SK-N-SH treated with all-trans-retinoic acid at 6 μM for 48 hours (cell line): ENCODE measurements around the gene COL26A1.

Experiments used
- CREB5 ChIP-seq: fragments of 250-450 bp; sonication (Bioruptor Pico); IDR thresholded peaks from 2 replicates; pipeline ENCODE4 v1.5.1; 2020; ENCODE audit warnings: low read depth, mild to moderate bottlenecking, moderate library complexity
- ISL1 ChIP-seq: fragments of 250-450 bp; sonication (Bioruptor Pico); IDR thresholded peaks from 2 replicates; pipeline ENCODE4 v2.1.2; 2022; ENCODE audit warnings: mild to moderate bottlenecking, moderate library complexity
- PATZ1 ChIP-seq: fragments of 250-450 bp; sonication (Bioruptor Pico); IDR thresholded peaks from 2 replicates; pipeline ENCODE4 v1.8.0; 2020; ENCODE audit warnings: mild to moderate bottlenecking, moderate library complexity, borderline replicate concordance
- TCF4 ChIP-seq: fragments of 250-450 bp; sonication (Bioruptor Pico); IDR thresholded peaks from 2 replicates; pipeline ENCODE4 v1.8.0; 2021; ENCODE audit warnings: mild to moderate bottlenecking, moderate library complexity, borderline replicate concordance
- TF ChIP-seq, protein P1 (sequence below): fragments of 250-450 bp; sonication (Bioruptor Pico); IDR thresholded peaks from 2 replicates; pipeline ENCODE4 v1.5.1; 2021; ENCODE audit warnings: mild to moderate bottlenecking, moderate library complexity

GRCh38 chr7:101580596-101580995, 217.9 kb downstream of the COL26A1 start:
- no peak for TF ChIP-seq TCF4 (CRISPR knock-in tag)
- no peak for TF ChIP-seq ISL1 (CRISPR knock-in tag)
- no peak for TF ChIP-seq PATZ1
- TF ChIP-seq, protein P1, sequence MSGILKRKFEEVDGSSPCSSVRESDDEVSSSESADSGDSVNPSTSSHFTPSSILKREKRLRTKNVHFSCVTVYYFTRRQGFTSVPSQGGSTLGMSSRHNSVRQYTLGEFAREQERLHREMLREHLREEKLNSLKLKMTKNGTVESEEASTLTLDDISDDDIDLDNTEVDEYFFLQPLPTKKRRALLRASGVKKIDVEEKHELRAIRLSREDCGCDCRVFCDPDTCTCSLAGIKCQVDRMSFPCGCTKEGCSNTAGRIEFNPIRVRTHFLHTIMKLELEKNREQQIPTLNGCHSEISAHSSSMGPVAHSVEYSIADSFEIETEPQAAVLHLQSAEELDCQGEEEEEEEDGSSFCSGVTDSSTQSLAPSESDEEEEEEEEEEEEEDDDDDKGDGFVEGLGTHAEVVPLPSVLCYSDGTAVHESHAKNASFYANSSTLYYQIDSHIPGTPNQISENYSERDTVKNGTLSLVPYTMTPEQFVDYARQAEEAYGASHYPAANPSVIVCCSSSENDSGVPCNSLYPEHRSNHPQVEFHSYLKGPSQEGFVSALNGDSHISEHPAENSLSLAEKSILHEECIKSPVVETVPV = no peak
- no peak for TF ChIP-seq CREB5 (CRISPR knock-in tag)
